DMS53 (cell line): ENCODE results near the gene GRID2IP.

Experiments
- DNase-seq: peaks from one replicate; lab custom pipeline; 2025; lab: John Stamatoyannopoulos, UW

GRID2IP gene

DNA sequence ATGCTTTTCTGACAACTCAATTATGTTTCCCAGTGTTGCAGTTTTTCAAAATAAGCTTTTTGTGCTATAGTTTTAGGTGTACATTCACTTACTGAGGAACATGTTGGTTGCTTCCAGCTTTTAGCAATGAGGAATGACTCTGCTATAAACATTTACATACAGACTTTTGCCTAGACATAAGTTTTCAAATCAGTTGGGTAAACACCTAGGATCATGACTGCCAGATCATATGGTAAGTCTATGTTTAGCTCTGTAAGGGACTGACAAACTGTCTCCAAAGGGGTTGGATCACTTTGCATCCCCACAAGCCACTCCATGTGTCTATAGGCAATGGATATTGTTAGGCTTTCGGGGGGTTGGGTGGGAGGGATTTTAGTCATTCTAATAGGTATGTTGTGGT is 10.8 kb upstream of the GRID2IP start:
- no peak for DNase-seq

DNA sequence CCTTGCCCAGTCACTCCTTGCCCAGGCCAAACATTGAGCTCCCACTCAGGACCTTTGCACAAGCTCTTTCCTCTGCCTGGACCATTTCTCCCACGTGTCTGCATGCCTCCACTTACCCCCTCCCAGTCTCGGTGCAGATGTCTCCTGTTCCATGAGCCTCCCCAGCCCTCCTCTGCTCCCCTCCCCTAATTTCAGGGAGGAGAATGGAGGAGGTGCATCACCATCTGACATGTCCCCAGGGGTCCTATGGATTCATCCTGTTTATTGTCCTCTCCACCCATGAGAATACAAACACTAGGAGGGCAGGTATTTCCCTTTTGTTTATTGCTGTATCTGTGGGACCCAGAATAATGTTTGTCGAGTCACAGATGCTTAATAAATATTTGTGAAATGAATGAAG is 8.6 kb upstream of the GRID2IP start:
- DNase-seq = no peak

DNA sequence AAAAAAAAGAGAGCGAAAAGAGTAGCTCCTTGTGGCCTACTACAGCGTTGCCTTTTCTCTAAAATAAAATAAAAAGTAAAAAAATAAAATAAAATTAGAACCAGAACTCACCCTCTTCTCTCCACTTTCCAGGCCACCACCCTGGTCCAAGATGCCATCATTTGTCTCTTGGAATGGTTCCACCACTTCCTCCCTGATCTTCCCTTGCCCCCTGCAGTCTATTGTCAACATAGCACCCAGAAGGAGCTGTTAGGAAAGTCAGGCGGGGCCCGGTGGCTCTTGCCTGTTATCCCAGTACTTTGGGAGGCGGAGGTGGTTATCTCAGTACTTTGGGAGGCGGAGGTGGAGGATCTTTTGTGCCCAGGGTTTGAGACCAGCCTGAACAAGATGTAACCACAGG is 7.6 kb upstream of the GRID2IP start:
- peak; percentile 69 for DNase-seq

DNA sequence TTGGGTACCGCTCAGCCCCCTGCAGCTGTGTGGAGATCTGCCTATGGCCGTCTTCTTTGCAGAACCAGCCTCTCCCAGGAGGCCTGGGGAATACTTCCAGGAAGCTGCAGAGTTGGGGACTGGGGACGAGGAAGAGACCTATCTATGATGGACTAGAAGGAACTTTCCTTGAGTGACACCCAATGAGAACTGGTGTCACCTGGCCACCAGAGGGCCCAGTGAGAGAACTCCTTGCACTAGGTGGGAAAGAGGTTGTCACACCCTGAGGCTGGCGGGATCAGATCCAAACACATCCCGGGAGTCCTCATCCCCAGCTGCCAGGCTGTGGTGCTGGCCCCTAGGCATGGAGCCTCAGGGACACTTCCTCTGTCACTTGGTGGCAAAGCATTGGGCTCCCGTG is 4.9 kb upstream of the GRID2IP start:
- DNase-seq = peak; percentile 67

DNA sequence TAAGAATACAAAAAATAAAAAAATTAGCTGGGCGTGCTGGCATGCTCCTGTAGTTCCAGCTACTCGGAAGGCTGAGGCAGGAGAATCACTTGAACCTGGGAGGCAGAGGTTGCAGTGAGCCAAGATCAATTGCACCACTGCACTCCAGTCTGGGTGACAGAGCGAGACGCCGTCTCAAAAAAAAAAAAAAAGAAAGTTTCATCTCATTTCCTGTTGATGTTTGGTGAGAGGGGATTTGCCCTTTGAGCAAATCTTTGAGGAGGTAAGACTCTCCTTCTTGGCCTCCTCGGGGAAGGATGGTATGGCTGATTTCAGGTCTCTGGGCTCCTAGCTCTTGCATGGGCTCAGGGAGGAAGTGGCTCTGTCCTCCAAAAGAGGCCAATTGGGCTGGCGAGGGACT is 3.6 kb upstream of the GRID2IP start:
- DNase-seq = no peak

DNA sequence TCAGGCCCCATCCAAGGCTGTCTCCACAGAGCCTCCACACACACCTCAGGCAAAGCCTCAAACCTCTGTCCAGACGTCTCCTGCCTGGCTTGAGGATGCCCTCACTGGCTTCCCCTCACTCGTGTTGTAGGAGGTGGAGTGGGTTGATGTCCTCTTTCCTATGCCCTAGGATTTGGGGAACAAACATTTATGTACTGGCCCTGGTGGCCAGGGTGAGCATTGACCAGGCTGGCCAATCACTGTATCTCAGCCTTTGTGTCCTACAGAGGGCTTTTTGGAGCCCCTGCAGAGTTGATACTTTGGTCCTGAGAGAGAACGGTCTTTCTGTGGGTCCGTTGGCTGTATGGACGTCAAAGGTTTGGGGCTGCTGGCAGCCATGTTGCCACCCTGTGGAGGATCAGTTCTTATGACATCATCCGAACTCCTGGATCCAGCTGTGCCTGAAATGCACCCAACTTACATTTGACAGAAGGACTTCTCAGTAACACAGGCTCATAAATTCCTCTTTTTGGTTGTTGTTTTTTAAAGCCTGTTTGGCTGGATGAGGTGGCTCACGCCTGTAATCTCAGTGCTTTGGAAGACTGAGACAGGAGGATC is 2.3 kb upstream of the GRID2IP start:
- DNase-seq = no peak

DNA sequence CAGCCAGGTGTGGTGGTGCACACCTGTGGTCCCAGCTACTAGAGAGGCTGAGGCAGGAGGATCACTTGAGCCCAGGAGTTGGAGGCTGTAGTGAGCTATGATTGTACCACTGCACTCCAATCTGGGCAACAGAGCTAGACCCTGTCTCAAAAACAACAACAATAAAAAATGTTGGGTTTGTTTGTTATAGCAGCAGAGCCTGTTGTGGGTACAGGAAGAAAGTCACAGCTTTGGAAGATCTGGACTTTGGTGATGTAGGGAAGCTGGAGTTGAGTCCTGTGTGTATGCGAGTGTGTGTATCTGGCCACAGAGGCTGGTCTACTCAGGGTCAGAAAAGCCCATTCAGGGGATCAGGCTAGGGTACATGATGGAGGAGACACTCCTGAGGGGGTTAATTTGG is 3.9 kb downstream of the GRID2IP start:
- no peak for DNase-seq

DNA sequence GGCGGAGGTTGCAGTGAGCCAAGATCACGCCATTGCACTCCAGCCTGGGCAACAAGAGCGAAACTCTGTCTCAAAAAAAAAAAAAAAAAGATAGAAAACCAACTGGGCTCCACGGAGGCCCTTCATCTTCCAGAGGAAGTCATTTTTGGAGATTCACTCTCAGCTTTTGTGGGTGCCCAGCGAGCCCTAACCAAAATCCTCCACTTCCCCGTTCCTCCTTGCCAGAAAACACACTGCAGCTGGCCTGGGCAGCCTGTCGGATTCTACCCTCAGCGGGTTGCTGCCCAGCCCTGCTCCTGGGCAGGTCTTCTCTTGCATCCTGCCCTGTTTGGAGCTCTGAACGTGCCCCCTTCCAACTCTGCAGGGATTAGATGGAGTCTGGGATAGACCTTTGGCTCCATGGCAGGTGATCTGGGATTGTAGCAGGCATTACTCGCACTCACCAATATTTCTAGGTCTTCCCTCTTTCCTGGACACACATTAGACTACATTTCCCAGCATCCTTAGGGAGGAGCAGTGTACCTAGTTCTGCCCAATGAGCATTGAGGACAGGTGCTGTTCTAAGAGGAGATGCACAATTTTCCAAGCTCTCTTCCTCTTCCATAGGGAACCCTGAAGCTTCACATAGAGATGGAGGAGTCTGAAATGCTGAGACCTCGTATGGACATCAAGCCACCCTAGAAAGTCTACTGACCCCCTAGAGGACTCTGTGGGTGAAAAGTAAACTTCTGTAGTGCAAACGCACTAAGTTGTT is 4.6 kb downstream of the GRID2IP start:
- DNase-seq = peak; percentile 70

DNA sequence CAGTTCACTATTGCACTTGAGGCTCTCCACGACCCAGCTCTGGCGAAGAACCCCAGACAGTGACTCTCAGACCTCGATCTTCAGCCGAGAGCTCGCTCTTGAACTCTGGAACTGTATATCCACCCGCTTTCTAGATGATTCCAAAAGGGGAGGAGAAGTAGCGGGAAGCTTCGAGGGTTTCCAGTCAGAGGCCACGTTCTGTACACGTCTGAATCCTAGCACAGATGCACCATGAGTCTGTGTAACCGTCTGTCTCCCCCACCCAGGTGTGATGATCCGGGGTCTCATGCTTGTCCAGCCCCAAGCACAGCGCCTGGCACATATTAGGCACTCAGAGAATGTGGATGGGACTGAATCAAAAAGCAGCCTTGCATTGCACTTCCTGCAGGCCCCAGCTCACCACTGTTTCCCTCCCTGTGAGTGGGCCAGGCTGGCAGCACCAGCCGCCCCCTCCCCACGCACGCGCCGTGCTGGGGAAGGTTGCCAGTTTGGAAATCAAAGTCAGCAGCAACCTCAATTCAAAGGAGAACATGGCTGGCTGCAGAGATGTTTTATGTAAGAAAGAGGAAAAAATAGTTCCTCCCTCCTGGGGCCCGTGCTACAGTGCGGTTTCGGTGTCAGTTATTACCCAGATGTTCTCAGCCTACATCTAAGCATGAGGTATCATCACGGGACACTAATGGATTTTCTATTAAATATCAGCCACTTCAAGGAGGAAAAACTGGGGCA is 5.7 kb downstream of the GRID2IP start:
- no peak for DNase-seq

DNA sequence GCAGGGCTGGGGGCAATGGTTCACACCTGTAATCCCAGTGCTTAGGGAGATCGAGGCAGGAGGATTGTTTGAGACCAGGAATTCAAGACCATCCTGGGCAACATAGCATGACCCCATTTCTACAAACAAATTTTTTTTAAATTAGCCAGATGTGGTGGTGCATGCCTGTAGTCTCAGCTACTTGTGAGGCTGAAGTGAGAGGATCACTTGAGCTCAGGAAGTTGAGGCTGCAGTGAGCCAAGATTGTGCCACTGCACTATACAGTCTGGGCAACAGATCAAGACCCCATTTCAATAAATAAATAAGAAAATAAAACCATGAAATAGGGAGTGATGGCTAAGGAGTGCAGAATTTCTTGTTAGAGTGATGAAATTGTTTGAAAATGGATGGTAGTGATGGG is 8.9 kb downstream of the GRID2IP start:
- DNase-seq = no peak

DNA sequence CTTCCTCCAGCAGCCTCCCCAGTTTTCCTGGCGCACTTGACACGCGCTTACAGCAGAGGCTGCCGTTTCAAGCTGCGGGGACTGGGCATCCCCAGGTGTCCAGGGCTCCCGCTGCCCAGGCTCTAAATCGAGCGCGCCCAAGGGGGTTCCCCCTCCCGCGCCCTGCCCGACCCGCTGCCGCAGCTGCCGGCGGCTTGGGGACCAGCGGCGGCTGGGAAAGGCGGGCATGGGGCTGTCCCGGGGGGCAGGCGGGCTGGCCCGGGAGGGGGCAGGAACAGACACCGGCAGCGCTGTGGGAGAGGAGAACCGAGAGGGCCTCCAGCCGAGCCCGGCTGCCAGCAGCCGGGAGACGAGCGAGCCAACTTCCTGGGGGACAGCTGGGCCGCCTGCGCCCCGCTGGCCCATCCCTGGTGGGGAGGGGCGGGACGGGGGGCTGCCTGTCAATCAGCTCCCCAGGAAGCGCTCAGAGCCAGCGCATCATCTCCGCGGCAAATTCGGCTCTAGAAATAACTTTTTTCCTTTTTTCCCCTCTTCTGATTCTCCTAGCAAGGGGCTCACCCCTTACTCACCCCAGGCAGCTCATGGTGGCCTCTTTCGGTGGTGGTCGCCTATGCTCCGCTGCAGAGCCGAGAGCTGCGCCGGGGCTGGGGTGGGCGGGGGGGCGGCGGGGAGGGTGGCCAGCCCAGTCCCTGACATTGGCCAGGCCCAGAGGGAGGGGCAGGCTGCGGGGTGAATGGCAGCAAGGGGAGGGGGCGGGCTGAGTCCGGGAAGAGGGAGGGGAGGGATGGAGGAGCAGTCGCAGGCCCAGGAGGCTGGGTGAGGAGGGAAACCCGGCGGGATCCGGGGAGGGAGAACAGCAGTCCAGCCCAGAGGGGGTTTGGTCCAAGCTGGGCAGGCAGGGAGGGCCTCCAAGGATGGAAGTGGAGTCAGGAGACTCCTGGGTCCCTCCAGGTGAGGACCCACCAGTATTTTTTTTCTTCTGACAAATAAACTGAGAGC is 14.7 kb downstream of the GRID2IP start:
- DNase-seq = peak; percentile 47

DNA sequence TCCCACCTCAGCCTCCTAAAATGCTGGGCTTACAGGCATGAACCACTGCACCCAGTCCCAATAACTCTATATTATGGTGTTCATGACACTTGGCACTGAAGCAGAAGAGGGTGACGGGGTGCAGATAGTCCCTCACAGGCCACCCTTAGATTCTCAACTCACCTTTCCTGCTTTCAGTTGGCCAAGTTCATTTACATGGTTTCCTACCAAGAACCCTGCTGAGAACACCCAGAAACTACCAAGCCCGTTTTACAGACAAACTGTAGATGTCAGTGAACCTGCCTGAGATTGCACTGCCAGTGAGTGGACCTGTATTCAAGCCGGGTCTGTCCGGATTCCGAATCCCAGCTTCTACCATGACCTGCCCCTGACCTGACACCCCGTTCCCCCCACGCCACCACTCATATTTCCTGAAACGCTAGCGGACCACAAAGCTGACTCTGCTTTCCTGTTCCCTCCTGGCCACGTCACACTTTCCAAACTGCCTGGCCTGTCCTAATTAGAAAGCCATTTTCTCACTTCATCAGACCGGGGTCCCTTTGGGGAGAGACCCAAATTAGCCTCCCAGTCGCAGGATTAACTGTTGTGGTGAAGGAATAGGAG is 17.3 kb downstream of the GRID2IP start:
- DNase-seq = peak; percentile 44

DNA sequence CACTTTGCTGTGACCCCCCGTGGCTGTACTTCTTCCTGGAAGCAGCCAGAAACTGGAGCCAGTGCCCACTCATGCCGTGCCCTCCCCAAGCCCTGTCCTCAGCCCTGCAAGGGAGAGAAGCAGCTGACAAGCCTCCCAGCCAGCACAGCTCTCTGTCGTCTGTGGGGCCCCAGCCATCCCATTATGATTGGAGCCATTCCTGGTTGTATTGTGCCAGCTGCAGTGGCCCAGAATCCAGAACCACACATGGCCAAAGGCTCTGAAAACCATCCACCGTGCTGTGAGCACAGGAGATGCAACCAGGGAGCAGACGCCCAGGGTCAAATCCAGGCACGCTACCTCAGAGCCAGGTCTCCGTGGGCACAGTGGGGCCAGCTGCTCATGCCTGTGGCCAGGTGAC is 18.7 kb downstream of the GRID2IP start:
- DNase-seq = no peak

DNA sequence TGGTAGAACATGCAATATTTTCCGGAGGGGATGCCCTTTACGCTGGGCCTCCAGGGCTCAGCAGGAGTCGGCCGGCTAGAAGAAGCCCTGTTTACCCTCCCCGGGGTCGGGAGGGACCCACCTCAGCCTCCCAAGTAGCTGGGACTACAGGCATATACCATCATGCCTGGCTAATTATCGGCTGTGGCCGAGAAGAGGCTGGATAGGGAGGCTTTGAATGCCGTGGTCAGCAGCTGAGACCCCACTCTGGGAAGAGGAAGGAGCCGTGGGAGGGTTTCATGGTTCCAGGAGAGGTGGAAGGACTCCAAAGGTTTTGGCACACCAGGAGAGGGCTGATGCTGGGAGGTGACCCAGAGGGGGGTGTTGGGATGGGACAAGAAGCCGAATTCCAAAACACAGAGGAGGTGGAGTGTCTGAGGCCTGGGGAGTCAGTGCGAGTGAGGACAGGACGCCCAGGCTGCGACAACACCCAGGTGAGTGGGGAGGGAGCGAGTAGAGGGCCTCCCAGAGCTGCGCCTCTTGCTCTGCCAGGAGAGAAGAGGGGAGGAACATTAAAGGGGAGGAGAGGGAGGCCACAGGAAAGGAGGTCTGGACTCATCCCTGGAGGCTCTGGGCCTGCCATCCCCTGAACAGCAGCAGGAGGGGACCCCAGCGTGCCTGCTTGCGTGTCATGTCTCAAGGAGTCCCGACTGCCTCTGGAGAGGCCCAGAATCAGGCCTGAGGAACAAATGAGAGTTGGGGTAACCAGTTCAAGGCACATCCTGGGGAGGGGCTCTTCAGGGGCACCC is 19.6 kb downstream of the GRID2IP start:
- DNase-seq = no peak

DNA sequence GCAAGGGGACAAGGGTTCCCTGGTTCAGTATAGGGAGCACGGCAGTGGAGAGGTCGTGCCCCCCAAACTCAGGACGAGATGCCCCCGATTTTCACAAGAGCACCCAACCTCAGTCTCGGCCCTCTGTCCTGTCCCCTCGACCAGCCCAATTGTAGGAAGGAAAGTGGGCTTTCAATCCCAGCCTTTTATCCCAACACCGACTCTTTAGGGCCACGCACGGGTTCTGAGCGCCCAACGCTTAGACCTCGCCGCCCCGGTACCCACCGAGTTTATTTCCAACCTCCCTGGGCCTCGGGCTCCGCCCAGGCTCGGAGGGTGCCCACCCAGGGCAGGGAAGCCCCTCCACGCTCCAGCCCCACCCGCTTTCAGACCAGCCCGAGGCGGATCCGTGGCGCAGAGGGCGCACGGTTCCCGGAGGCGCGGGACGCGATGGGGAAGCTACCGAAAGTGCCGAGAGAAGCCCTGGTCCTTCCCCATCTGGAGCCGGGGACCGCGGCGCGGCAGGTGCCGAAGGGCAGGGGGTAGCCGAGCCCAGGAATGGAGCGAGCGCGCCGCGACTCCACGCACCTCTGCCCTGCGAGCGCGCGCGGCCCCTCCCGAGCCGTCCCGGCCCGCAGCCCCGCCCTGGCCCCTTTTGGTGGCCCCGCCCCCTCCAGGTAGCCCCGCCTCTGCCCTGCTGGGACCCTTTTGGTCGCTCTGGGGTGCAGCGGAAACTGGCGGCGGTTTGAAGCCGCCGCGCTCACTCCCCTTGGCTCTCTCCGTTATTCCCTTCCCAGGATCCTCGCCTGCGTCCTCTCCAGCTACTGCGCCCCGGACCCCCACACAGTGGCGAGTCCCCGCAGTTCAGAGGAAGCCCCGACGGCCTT is 20.4 kb downstream of the GRID2IP start:
- DNase-seq = peak; percentile 28

DNA sequence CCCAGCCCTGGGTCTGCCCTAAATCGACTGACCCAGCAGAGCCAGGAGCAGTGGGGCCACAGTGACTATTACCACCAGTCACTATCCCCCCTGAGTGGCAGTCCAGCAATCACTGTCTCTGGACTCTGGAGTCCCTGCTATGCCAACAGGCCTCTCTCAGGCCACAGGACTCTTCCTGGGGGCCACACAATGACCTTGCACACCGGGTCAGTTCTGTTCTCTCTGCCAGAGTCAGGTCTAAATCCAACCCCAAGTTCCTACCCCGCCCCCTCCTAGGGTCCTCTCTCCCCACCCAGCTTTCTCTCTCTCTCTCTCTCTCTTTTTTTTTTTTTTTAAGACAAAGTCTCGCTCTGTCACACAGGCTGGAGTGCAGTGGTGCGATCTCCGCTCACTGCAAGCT is 21.6 kb downstream of the GRID2IP start:
- no peak for DNase-seq

DNA sequence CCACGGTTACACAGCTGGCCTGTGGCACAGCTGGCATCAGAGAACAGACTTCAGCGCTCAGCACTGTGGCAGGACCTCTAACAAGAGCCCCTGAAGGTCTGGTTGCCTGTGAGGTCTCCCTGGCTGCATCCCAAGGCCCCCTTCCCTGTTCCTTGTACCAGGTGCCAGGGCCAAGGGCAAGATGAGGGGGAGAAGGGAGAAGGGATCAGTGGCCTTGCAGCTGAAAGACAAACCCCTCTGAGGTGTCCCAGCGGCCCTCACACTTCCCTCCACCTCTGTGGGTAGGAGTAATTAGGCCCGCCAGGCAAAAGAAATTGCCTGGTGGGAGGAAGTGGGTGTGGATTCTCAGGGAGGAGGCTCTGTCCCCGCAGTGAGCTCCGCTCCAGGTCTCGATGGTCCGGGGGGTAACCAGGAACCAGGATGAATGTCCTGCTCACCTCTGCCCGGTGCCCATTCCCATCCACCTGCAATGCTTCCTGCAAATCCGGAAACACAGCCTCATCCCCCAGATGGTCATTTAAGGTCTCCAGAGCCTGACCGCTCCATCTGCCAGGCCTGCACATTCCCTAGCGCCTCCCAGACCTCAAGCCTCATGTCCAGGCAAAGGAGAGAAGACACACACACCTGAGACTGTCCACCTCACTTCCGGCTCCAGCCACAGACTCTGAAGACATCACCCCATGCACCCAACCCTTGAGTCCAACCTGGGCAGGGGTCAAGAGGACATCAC is 22.7 kb downstream of the GRID2IP start:
- no peak for DNase-seq

DNA sequence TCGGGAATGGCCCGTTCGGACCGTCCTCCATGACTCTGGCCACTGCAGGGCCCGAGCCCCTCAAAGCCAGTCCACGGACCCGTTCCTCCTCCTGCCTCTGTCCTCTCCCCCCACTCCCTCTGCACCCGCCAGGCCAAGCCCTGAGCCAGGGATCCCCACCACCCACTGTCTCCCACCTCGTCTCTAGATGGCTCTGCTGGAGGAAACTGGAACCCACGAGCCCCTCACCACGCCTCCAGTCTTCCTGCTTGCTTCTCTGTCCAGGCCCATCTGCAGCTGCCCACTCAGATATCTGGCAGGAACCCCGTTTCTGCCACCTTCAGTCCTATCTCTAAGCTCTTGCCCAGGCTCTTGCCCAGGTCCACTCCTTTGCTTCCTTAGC is 24.3 kb downstream of the GRID2IP start:
- no peak for DNase-seq
